GM18511 (cell line): ENCODE data around the gene AP1AR.

Experiments
- ATAC-seq: cut with Tn5 transposase; IDR thresholded peaks from one replicate; pipeline ENCODE4 v1.9.1; 2021; ENCODE audit warnings: mild to moderate bottlenecking, moderate library complexity; ENCODE audit not compliant: unreplicated experiment

The AP1AR gene

DNA sequence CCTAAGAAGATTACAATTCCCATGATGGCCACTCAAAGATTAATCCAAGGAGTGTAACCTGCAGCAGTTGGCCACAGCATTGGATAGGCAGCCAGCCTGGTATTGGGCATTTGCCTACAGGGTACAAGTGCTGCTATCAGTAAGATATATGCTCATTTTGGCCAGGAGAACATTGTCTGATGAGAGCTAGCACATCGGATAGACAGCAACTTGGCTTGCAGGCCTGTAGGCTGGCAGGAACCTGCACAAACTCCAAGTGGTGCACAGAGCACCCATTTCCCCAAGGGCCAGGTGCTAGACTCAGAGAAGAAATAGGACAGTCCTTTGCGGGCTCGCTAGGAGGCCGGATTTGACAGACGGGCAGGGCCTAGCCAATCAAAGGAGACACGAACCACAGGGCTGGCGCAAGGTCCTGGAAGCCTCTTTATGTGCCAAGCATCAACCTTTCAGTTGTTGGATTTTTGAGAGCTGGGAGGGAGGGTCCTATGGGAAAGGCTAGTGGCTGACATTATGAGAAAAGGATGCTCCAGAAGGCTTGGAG lies 11.7 kb upstream of the AP1AR start:
- ATAC-seq = no peak

DNA sequence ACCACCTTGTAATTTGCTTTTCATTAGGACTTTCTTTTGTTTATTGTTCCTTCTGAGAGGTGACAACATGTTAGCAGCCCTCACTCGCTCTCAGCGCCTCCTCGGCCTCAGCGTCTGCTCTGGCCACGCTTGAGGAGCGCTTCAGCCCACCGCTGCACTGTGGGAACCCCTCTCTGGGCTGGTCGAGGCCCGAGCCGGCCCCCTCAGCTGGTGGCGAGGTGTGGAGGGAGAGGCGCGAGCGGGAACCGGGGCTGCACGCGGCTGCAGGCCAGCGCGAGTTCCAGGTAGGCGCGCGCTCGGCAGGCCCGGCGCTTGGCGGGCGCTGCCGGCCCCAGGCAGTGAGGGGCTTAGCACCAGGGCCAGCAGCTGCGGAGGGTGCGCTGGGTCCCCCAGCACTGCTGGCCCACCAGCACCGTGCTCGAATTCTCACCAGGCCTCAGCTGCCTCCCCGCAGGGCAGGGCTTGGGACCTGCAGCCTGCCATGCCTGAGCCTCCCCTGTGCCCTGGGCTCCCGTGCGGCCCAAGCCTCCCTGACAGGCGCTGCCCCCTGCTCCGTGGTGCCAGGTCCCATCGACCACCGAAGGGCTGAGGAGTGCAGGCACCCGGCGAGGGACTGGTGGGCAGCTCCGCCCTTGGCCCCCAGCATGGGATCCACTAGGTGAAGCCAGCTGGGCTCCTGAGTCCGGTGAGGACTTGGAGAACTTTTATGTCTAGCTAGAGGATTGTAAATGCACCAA lies 9.2 kb upstream of the AP1AR start:
- ATAC-seq = no peak

DNA sequence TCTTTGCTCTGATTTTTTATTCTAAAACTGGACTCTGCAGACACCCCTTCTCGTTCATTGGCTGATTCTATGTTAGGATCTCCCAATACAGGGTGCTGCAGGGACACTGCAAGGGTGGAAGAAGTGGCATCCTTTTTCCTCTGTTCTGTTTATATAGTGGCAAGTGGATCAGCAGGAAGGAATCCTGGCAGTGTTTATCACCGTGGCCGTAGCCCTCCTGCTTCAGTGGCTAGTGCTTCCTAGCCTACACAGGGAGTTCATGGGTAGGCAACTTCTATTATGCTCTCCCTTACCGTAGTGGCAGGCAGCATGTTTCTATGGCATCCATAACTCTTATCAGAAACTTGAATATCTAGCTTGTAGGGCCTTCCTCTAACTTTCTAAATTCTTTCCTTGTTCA lies 6.4 kb upstream of the AP1AR start:
- no peak for ATAC-seq

DNA sequence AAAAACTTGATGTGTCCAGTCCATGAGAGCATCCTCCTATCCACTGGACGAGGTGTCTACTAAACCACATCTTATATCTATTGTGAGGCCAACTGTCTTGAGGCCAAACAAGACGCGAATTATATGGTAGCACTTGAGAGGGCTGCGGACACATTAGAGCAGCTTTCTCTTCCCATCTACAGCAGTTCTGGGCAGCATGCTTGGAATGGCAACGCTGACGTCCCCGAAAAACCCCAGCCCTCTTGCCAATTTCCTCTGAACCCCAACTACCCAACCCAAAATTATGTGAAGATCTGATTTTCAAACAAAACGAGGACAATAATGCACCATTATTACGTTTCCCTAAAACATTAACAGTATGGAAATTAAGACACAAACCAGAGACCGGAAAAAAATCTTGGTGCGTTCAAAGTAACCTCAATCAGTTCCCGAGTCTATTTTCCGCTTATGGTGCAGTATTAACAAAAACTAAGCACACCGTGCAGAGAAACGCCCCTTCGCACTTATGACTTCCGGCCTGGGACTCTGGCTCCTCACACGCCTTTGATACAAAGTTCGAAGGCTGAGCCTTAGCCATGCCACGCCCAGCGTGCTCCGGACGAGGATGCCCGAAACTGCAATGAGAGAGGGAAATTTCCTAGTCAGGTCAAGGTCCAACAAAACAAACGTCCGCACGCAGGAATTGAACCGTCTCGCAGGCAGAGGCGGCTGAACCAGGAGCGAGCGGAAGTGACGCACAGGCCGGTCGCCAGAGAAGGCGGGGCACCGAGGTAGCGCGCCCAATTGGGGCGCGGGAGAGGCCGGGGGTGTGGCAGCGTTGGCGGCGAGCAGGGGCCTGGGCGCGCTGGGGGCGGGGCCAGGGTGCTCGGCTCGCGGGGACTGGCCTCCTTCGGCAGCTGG lies 458 bp upstream of the AP1AR start:
- ATAC-seq = peak; percentile 84

DNA sequence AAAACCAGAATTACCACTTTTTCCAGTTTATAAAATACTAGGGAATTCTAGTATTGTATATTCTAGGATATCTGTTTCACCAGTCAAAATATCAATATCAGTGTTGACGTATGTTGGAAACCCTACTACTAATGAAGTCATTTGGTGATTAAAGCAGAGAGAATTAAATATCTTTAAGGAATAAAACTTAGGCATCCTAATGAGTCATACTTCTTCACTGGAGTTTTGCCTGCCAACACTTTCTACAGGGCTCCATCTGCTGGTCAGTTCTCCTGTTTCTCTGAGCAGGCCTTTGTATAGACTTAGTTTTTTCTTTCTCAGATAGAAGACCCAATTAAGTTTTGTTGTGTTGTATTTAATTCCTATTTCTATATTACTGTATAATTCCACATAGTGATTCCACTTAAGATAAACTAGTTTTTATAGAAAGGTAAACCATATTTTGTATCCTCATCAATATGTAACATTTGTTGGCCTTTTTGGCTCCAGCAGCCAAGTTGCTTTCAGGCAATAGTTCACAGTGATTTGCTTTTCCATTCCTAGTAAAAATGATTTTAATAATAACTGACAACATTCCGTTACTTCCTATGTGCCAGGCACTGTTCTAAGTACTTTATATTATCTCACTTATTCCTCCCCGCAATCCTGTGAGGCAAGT lies 3.5 kb downstream of the AP1AR start:
- no peak for ATAC-seq

DNA sequence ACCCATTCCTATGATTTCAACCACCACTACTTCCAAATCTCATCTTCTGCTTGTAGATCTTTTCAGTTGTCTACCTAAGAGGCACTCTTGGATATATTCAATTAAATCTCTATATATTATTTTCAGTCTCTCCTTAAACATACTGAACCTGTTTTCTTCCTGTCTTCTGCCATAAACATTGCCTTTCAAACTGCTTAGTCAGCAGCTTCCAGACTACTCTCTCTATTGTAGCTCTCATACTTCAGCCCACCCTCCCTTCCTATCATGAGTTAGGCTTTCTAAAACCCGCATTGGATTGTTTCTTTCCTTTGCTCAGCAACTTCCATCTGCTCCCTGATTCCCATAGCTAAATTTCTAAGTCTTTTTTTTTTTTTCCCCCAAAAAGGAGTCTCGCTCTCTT lies 4.5 kb downstream of the AP1AR start:
- ATAC-seq = no peak

DNA sequence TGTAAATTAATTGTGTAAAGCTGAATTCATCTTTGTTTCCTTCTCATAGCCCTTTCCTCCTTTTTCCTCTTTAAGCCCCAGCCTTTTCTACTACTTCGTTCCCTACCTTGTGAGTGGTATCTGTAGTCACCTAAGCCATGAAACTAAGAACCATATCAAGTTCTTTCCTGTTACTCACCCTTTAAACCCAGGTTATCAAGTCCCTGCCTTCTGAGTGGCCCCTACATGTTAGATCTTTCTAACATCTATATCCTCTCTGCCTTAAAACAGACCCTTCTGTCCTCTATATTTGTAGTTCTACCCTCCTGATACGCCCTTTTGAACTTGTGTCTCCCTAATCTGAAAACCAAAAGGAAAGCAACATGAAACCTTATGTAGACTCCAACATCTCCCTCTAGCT lies 7.2 kb downstream of the AP1AR start:
- ATAC-seq = no peak

DNA sequence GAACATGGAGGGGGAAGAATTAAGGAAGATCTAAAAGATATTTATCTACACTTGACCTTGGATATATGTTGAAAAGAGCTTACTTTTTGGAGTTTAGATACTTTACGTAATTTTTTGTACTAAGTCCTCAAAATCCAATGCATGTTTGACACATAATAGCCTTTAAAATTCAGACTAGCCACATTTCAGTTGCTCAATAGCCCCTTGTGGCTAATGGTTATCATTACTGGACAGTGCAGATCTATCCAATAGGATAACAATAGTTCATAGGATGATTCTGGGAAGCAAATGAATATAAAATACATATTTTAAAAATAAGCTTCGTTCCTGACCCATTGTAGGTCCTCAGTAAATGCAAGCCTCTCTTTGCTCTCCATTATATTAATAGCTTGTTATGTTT lies 13.8 kb downstream of the AP1AR start:
- ATAC-seq = no peak

DNA sequence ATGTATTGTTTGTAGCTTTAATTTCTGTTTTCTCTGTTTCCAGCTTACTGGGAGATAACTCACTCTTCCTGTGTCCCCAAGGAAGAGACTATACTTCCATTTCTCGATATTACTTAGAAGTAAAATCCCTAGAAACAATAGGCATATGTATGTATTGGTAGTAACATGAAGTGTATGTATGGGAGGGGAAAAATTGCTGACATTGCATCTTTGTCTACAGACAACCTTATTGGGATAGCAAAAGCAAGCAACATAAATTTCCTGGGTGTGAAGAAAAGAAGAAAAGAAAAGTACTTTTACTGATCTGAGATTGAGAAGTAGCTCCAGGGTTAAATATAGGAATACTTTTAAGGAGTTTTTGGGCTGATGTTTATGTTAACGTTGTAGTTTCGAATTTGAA lies 15.4 kb downstream of the AP1AR start:
- no peak for ATAC-seq

DNA sequence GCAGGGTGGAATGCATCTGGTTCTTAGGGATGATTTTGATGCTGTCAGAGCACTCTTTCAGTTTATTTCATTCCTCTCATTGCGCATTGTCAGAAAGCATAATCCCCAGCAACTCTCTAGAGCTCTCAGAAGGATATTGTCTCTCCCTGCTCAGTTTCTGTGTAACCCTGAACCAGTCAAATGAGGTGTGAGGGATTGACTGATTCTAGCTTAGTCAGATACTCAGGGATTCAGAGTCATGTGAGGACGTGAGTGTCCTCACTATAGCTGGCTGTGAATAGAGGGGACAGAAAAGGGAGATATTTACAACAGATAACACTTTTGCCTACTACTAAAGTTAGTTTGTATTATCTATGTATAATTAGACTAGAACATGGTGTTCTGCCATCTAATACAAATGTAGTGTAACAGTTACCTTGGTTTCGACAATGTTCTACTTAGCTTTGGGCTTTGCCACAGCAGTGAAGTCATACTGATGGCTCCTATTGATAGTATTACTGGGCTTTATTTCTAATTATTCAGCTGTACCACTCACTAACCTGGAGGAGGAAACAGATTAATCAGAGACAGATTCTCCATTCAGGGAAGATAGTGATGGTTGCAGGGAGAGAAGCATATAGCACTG lies 19.5 kb downstream of the AP1AR start:
- ATAC-seq = no peak

DNA sequence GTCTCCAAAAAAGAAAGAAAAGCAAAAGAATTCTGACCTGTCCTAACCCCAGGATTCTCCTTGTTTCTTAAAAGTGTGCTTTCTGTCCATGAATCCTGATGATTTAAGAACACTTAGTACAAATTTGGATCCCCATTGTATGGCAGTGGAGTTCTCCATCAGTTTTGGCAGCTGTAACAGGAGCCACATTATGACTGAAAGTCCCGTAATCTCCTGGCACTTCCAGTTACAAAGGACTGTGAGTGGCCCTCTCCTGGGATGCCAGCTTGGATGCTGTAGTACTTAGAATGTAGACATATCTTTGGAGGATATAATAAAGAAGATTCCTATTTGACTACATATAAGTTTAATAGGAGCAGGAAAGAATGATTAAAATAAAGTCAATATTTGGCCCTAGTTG lies 20.6 kb downstream of the AP1AR start:
- ATAC-seq = no peak

DNA sequence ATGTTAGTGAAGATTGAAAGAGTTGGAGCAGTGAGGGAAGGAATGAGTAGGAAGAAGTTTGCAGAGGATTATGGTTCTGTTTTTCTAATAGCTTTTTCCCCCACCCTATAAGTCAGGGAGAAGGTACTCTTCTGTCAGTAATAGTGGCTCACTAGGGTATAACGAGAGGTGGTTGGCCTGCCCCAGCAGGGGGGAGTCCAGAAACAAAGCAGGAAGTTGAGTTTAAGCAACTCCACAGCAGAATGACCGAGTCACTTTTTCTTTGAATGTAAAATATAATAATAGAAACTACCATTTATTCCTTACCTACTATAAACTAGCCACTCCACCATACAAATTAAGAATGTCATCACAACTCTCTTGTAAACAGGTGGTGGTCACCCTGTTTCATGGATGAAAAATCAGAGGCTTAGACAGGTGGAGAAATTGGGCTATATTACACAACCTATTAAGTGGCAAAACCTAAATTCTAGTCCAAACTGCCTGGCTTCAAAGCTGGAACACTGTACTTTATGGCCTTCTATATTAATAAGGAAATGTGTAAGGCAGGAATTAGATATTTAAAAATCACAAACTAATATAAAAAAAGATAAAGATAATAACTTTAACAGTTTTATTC lies 21.9 kb downstream of the AP1AR start:
- peak; percentile 81 for ATAC-seq

DNA sequence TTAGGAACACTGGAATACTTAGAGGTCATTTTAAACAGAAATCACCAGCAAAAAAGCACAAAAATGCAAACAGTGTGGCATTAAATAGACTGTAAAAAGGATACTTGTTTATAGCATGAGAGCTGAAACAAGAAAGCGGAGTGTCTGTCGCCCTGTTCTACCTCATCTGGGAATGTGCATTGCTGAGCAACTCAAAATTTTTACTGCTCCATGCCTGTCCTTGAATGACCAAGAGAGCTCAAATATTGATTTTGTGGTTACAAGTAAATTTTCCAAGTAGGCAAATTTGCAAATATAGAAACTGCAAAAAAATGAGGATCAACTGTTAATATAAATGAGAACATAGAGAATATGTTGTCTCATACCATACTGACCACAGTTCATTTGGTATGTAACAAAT lies 25.5 kb downstream of the AP1AR start:
- ATAC-seq = no peak

DNA sequence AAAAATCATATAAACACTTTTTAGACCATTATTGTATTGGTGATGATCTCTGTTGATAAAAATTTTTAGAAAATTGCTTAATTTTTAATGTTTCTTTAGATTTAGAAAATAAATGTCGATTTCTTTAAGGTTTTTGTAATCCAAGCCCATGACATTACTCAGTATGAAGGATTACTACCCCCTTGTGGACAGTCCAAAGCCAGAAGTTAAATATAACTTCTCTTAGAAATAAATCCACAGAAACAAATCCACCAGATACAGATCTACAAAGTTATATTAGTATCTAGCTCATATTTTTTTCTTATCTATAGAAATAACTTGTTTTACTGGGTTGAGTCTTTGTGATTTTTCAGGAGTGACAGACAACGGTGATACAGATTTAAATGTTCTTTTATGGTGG lies 35.2 kb downstream of the AP1AR start:
- no peak for ATAC-seq

DNA sequence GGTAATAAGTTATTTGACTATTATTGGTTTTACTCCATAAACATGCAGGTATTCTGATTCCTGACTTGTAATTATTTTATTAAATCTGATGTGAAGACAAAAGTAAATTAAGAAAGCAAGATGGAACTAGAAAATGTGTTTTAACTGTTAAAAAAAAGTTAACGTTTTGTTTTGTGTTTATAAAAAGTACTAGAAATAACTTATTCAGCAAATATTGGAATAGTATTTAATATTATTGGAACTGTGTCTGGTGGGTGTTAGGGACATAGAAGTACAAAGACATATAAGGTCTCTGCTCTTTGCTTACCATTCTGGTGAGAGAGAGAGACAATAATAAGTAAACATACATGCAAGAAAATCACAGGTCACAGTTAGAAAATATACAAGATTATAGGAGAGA lies 38.5 kb downstream of the AP1AR start:
- no peak for ATAC-seq

DNA sequence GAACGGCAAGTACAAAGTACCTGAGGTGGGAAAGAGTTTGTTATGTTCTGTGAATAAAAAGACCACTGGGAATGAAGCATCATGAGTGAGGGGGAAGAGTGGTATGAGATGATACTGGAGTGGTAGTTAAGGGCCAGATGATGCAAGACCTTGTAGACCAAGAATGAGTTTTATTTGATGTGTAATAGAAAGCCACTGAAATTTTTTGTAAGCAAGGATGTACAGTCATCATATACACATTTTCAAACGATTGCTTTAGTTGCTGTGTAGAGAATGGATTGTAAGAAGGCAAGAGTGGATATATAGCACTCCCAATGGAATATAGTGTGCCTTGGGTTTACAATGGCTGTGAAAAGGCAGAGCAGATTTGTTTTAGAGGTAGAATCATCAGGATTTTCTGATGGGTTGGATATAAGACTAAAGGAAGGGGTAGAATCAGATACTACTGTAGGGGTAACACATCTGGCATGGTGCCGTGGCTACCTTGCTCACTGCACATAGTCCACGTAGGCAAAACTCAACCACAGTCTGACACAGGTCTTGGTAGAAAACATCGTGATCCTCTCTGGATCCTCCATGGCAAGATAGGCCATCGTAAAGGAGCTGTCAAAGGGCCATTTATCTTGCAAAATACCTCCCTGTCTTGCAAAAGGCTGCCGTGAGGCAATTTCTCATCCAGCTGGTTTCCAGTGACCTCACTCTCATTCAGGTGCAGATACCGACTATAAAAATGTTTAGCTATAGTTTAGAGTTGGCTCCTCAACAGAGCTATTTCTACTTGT lies 39.2 kb downstream of the AP1AR start:
- ATAC-seq = no peak

DNA sequence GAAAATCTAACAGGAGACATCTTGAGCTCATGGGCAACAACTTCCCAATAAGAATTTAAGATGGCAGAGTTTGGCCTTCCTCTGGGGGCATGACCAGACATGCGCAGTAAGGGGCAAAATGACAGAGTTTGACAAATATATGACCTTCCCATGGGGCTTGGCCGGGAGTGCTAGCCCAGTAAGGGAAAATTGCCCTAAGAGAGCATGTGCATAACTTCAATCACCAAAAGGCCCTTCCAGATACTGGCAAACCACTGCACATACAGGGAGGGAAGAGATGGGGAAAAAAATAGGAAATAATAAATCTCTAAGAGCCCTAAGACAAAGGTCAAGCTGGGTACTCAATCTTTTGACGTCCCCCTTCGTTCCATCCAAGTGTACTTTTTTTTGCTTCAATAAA lies 40.7 kb downstream of the AP1AR start:
- no peak for ATAC-seq

DNA sequence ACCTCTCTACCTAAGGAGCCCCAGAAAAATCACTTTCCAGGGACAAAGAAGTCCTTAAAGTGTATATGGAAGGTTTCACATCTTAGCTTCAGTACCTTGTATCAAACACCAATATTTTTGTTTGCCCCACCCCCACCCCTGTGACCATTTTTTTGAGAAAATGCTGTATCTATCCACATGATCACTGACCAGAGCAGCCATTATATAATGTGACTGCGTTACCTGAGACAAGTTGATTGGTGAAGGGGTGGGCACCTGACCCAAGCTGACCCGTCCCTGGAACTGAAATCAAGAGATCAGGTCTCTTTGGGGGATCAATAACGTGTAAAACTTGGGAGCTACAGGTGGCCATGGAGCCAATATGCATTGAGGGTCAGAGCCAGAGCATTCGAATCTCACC lies 43.4 kb downstream of the AP1AR start:
- no peak for ATAC-seq

DNA sequence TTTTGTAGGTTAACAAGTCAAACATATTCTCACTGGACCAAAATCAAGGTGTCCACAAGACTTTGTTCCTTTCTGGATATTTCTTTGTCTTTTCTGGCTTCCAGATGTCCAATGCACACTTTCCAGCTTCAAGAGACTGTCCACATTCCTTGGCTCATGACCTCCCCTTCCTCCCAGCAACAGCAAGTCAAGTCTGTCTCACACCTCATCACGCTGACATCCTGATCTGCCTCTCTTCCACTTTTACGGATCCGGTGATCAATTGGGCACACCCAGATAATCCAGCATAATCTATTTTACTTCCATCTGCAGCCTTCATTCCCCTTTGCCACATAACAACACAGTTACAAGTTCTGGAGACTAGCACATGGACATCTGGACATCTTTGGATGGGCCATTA lies 44.5 kb downstream of the AP1AR start:
- ATAC-seq = no peak

DNA sequence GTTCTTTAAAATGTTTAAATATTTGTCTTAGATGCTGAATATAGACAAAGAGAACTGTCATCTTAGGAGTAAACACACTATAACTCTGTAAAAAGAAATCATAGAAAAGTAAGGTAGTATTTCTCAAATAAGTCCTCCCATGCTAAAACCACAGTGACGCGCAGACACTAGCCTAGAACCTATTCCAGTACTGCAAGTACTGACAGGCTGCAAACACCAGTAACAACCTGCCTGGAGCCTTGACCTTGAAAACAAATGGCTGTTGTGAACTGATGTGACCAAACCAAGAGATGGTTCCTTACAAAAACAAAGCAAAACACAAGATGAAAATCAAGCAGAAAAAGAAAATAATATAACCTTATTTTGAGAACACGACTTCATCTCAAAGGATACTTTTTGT lies 45.6 kb downstream of the AP1AR start:
- no peak for ATAC-seq
